Ovary (tissue), 3 donors: ENCODE results near the gene INF2.

Experiments
- EP300 ChIP-seq: sonication (generic); formaldehyde crosslinking; IDR thresholded peaks from one replicate; pipeline ENCODE4 v1.6.1; 2017; ENCODE audit warnings: antibody characterized with exemption
- TF ChIP-seq, protein P1 (sequence below), 3 donors: fragments of 450-650 bp in 2 of 3; fragments of 200-600 bp in 1 of 3; IDR thresholded peaks; one replicate each; pipeline versions ENCODE4 v1.5.1 to v1.8.0; 2016 to 2022; ENCODE audit warnings: antibody characterized with exemption in 3 of 3, mild to moderate bottlenecking in 1 of 3
- donor health status: DM: no; HTN: no; CAD: no.

DNA sequence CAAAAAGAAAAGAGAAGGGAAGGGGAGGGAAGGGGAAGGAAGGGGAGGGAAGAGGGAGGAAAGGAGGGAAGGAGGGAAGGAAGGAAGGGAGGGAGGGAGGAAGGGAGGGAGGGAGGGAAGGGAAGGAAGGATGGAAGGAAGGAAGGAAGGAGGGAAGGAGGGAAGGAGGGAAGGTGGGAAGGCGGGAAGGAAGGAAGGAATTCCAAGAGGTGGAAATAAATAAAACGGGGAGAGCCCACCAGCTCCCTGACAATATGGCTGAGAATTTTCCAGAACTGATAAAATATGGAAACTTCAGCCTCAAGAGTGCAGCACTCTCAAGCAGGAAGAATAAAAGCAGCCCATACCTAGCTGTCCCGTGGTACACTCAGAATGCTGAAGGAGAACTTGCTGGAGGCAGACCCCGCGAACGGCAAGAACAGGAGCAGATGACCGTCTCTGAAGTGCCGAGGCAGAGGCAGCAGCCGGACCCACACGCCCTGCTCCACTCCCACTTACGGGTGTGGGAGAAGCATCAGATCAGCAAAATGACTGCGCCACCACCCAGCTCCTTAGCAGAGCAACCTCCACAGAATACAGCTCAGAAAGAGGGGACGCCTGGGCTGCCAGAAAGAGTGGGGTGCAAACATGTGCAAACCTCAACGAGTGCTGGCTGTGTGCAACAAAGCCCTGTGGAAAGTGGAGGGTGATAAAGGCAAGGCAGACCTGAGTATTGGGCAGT is 34.1 kb upstream of the INF2 start:
- TF ChIP-seq, protein P1, sequence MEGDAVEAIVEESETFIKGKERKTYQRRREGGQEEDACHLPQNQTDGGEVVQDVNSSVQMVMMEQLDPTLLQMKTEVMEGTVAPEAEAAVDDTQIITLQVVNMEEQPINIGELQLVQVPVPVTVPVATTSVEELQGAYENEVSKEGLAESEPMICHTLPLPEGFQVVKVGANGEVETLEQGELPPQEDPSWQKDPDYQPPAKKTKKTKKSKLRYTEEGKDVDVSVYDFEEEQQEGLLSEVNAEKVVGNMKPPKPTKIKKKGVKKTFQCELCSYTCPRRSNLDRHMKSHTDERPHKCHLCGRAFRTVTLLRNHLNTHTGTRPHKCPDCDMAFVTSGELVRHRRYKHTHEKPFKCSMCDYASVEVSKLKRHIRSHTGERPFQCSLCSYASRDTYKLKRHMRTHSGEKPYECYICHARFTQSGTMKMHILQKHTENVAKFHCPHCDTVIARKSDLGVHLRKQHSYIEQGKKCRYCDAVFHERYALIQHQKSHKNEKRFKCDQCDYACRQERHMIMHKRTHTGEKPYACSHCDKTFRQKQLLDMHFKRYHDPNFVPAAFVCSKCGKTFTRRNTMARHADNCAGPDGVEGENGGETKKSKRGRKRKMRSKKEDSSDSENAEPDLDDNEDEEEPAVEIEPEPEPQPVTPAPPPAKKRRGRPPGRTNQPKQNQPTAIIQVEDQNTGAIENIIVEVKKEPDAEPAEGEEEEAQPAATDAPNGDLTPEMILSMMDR (IDR thresholded peaks at IDR 0.05), result no peak
- TF ChIP-seq EP300, result no peak
